Endothelial cell of umbilical vein (primary cell): ENCODE results near the gene PALM. TPM values are rescaled to one million over a fixed set of nuclear protein-coding genes. Genes with fewer than 3 reads are reported as not detected.

Source experiments
- BruUV-seq: library from RNA; stranded (reverse); fragments of 400-500 nt; replicated peaks from 2 replicates; lab custom pipeline; 2021; lab: Mats Ljungman, UMichigan
- CTCF ChIA-PET: fragments of 300-600, 350-600 bp; sonication (Branson Sonifier 250); formaldehyde crosslinking; loops from one replicate; lab custom pipeline; 2021; ENCODE audit warnings: antibody characterized with exemption, inconsistent platforms; lab: Charles Lee
- POLR2A ChIA-PET: fragments of 300-600, 350-600 bp; sonication (Branson Sonifier 250); formaldehyde crosslinking; loops from one replicate; lab custom pipeline; 2021; ENCODE audit warnings: antibody characterized with exemption, inconsistent platforms; lab: Charles Lee
- DNase-seq: peaks from one replicate; pipeline ENCODE4 v3.0.0-alpha.2; 2011; ENCODE audit warnings: low read depth, low spot score
- FAIRE-seq: peaks from 2 replicates; lab custom pipeline; 2011; peaks lifted over from hg19 to GRCh38; lab: Jason Lieb, UNC
- H2AFZ ChIP-seq: 2 replicates; pipeline ENCODE4 v1.6.0; 2012; ENCODE audit warnings: low read depth, low read length, control low read depth, inconsistent platforms
- H3K27ac ChIP-seq: 2 replicates; pipeline ENCODE4 v1.5.1; 2011; ENCODE audit warnings: low read depth, mild to moderate bottlenecking, control low read depth, low read length, moderate library complexity; ENCODE audit not compliant: insufficient read depth
- H3K27me3 ChIP-seq, 2 experiments: 2 replicates each; pipeline versions ENCODE4 v1.6.0 to v1.6.1; 2011; ENCODE audit warnings: low read length in 2 of 2, mixed read lengths in 1 of 2; ENCODE audit not compliant: control insufficient read depth in 2 of 2, insufficient read depth in 2 of 2
- H3K36me3 ChIP-seq, 2 experiments: 2 replicates in 1 of 2; 3 replicates in 1 of 2; pipeline ENCODE4 v1.5.1; 2011; ENCODE audit warnings: low read length in 2 of 2, mild to moderate bottlenecking in 1 of 2, moderate library complexity in 1 of 2; ENCODE audit not compliant: control insufficient read depth in 2 of 2, insufficient read depth in 2 of 2; ENCODE audit errors: extremely low read depth in 1 of 2
- H3K4me1 ChIP-seq: 3 replicates; pipeline ENCODE4 v1.5.1; 2011; ENCODE audit warnings: mild to moderate bottlenecking, low read length; ENCODE audit not compliant: control insufficient read depth, insufficient read depth; ENCODE audit errors: extremely low read depth
- H3K4me2 ChIP-seq: 2 replicates; pipeline ENCODE4 v1.6.1; 2011; ENCODE audit warnings: low read length, control low read depth, mixed read lengths; ENCODE audit not compliant: insufficient read depth
- H3K4me3 ChIP-seq, 3 experiments: fragments of 200-600 bp in 1 of 3; sonication (generic), shearing (Covaris generic) in 1 of 3; replicated peaks in 1 of 3; 2 replicates each; pipeline ENCODE4 v1.5.1; 2011 to 2016; ENCODE audit warnings: control low read depth in 3 of 3, low read length in 3 of 3, mild to moderate bottlenecking in 2 of 3, inconsistent platforms in 1 of 3, low read depth in 1 of 3, moderate library complexity in 1 of 3; ENCODE audit not compliant: insufficient read depth in 1 of 3
- H3K79me2 ChIP-seq: 2 replicates; pipeline ENCODE4 v1.6.0; 2012; ENCODE audit warnings: low read length, inconsistent platforms; ENCODE audit not compliant: control insufficient read depth, insufficient read depth
- H3K9ac ChIP-seq: replicated peaks from 2 replicates; pipeline ENCODE3; 2011; ENCODE audit warnings: low read length, control low read depth; ENCODE audit not compliant: insufficient read depth; ENCODE audit errors: extremely low read depth
- H3K9me1 ChIP-seq: replicated peaks from 3 replicates; pipeline ENCODE4 v1.6.0; 2011; ENCODE audit warnings: mild to moderate bottlenecking, low read length; ENCODE audit not compliant: control insufficient read depth, insufficient read depth; ENCODE audit errors: extremely low read depth
- H3K9me3 ChIP-seq: replicated peaks from 2 replicates; pipeline ENCODE4 v1.5.1; 2012; ENCODE audit warnings: low read length, inconsistent platforms; ENCODE audit not compliant: control insufficient read depth, insufficient read depth
- H4K20me1 ChIP-seq: replicated peaks from 2 replicates; pipeline ENCODE3; 2011; ENCODE audit warnings: mild to moderate bottlenecking, low read length; ENCODE audit not compliant: control insufficient read depth, insufficient read depth; ENCODE audit errors: extremely low read depth
- CTCF ChIP-seq, 2 donors: IDR thresholded peaks; 1 replicate in 1 of 2; 2 replicates in 1 of 2; pipeline ENCODE4 v1.5.1; 2011; ENCODE audit warnings: low read length in 2 of 2, mild to moderate bottlenecking in 2 of 2, moderate library complexity in 2 of 2, control low read depth in 1 of 2, inconsistent platforms in 1 of 2, low read depth in 1 of 2; ENCODE audit not compliant: insufficient read depth in 1 of 2; ENCODE audit errors: extremely low read depth in 1 of 2
- EZH2 ChIP-seq: IDR thresholded peaks from 2 replicates; pipeline ENCODE4 v1.6.1; 2012; ENCODE audit warnings: borderline replicate concordance, low read depth, mild to moderate bottlenecking, moderate library complexity, low read length, inconsistent platforms; ENCODE audit not compliant: severe bottlenecking
- FOS ChIP-seq: IDR thresholded peaks from 2 replicates; pipeline ENCODE4 v1.6.1; 2011; ENCODE audit warnings: mild to moderate bottlenecking, low read length, moderate library complexity, borderline replicate concordance; ENCODE audit not compliant: insufficient read depth
- GATA2 ChIP-seq: IDR thresholded peaks from 2 replicates; pipeline ENCODE4 v1.7.0; 2011; ENCODE audit warnings: low read depth, mild to moderate bottlenecking, moderate library complexity, mixed read lengths, low read length; ENCODE audit not compliant: insufficient read length, insufficient read depth
- JUN ChIP-seq: IDR thresholded peaks from 2 replicates; pipeline ENCODE4 v1.6.1; 2011; ENCODE audit warnings: borderline replicate concordance, low read depth; ENCODE audit not compliant: insufficient read length, insufficient read depth
- MAX ChIP-seq: IDR thresholded peaks from 2 replicates; pipeline ENCODE4 v1.6.1; 2011; ENCODE audit not compliant: insufficient read depth, insufficient read length
- MYC ChIP-seq: IDR thresholded peaks from one replicate; pipeline ENCODE4 v1.6.1; 2011; ENCODE audit warnings: mild to moderate bottlenecking, low read depth, low read length
- POLR2A ChIP-seq: IDR thresholded peaks from 2 replicates; pipeline ENCODE4 v1.6.1; 2012; ENCODE audit warnings: low read depth, mild to moderate bottlenecking, control low read depth, low read length
- POLR2AphosphoS5 ChIP-seq: IDR thresholded peaks from 2 replicates; pipeline ENCODE4 v1.6.1; 2012; ENCODE audit warnings: low read depth, mild to moderate bottlenecking, control low read depth, low read length, moderate library complexity; ENCODE audit not compliant: insufficient read depth
- dilution Hi-C: fragments of 300-500 bp; cut with MboI; formaldehyde crosslinking; loops from one replicate; pipeline ENCODE4 v1.15.0; 2019; ENCODE audit warnings: low sequenced_read_pairs; ENCODE audit not compliant: extremely low pct_ligation_motif_present
- intact Hi-C: fragments of 100-400 bp; cut with micrococcal nuclease; formaldehyde crosslinking; loops from one replicate; pipeline ENCODE4 v1.10.0; 2022
- polyA plus RNA-seq, 4 experiments: library from polyadenylated mRNA; depleted of rRNA in 3 of 4; stranded (reverse) in 3 of 4; unstranded in 1 of 4; fragments of >200 nt; gene quantifications; 2 replicates each; pipeline versions ENCODE4 v1.2.1 to v1.2.3, GENCODE V29; 2011 to 2012; ENCODE audit warnings: missing spikeins in 1 of 4
- total RNA-seq: library from RNA; stranded (reverse); gene quantifications from 2 replicates; pipeline ENCODE4 v1.2.3, GENCODE V29; 2021

PALM gene
- total and polyA plus RNA-seq, 2 donors (not counting 3 experiments of a cell fraction or from before 2014, with no cell fraction given) = 3.9 to 31.8 TPM

GRCh38 chr19:734716-735115, 26.0 kb downstream of the PALM start:
- TF ChIP-seq EZH2 (no peak), CTCF (IDR thresholded peaks at IDR 0.05; ENCODE audit: extremely low read depth in 1 of 2, insufficient read depth in 1 of 2, low read depth in 1 of 2, low read length in 2 of 2) (no peak), FOS (no peak), POLR2AphosphoS5 (no peak), MYC (no peak), POLR2A (no peak), MAX (no peak), GATA2 (no peak), JUN (no peak)
- ChIA-PET POLR2A (no interaction called here), CTCF (interaction anchor here (0.5 to 1.9 kb wide), 37 partner anchors 8 to 255 kb away, joined by 3 to 67 read pairs (median 5); partner anchors contain the start of genes CDC34, FSTL3, PALM and POLRMT)
- H3K9ac ChIP-seq = no peak overlapping the region
- H3K9me3 ChIP-seq = no peaks in the 10 kb centered on the region
- no peaks in the 10 kb centered on the region for H3K79me2 ChIP-seq
- no peak overlapping the region for H2AFZ ChIP-seq
- no peak overlapping the region for H3K4me2 ChIP-seq
- no peaks in the 10 kb centered on the region for H3K27me3 ChIP-seq
- H3K36me3 ChIP-seq = no peaks in the 10 kb centered on the region
- no peaks in the 10 kb centered on the region for H3K4me1 ChIP-seq
- H3K9me1 ChIP-seq = no peaks in the 10 kb centered on the region
- H4K20me1 ChIP-seq = no peaks in the 10 kb centered on the region
- no peak overlapping the region for H3K27ac ChIP-seq
- DNase-seq (no peak), FAIRE-seq (no peak)
- dilution Hi-C loops (no loop called here), intact Hi-C loops (loop anchor here (1.0 to 2.0 kb wide), 4 partner anchors 24 to 184 kb away; no protein-coding TSS in a partner anchor)
- no peak overlapping the region for H3K4me3 ChIP-seq
- no TSS peak for BruUV-seq
